ENCODE results near the gene PIGU.
A peak's percentile ranks its signal among the peaks of the same experiment; 100 is the strongest.

PIGU gene

GRCh38 chr20:34654207-34654744, 22.6 kb downstream of the PIGU start:
- no peak for DNase-seq

DNA sequence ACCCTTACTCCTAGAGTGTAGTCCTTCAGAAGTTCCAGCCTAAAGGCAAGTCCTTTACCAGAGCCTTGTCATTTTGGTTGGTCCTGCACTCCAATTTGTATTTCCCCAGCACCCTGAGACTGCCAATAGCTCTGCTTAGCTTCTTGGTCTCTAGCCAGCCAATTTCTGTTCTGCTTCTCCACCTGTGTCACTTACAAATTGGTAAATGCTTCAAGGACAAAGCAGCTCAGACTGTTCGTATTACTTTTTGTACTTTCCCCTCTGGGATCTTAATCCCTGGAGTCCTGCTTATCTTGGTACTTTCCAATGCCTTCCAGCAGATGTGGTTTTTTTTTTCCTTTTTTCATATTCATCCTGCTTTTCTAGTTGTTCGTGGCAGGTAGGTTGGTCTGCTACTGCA, 25.7 kb downstream of the PIGU start:
- no peak for DNase-seq

DNA sequence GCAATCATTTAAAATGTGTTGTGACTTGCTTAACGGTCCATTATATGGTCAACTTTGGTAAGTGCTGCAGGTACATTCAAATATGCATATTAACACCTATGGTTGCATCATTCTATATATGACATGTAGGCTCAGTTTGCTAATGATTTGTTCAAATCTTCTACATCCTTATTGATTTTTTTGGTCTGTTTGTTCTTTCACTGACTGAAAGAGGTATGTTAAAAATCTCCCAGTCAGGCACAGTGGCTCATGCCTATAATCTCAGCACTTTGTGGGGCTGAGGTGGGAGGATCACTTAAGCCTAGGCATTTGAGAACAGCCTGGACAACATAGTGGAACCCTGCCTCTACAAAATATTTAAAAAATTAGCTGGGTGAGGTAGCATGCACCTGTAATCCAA, 29.2 kb downstream of the PIGU start:
- DNase-seq: no peak

GRCh38 chr20:34644951-34645350, 31.9 kb downstream of the PIGU start:
- DNase-seq: no peak

DNA sequence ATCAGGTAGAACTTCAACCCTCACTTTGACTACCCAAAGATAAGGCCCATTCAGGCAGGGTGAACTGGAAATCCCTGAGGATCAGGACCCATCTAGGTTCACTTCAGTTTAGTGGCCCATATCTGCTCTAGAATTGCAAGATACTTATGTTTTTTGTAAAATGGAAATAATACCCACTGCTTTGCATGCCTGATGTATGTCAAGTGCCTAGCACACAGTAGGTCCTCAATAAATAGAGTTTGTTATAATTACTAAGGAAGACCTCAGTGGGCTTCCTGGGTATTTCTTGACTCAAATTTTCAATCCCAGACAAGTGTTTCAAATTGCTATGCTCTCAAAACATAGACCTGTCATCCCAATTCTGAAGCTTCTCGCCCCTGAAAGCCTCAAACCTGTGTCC, 32.5 kb downstream of the PIGU start:
- DNase-seq: no peak

GRCh38 chr20:34643928-34644327, 33.0 kb downstream of the PIGU start:
- peak; percentile 86 for DNase-seq

DNA sequence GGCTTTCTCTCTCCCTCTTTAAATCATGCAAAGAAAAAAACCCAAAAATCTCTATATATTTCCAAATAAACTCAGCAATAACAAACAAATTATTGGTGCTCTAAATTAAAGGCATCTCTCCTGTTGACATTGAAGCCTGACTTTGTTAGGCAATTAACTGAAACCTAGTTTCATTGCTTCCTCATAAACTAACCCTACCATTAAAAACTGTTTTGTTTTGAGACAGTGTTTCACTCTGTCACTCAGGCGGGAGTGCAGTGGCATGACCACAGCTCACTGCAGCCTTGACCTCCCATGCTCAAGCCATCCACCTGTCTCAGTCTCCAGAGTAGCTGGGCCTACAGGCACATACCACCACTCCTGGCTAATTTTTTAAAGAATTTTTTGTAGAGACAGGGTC, 34.9 kb downstream of the PIGU start:
- peak; percentile 21 for DNase-seq

GRCh38 chr20:34639755-34640222, 37.1 kb downstream of the PIGU start:
- DNase-seq: no peak

- DNase-seq: no peak
These were observed 38.4 kb downstream of the PIGU start for GRCh38 chr20:34638532-34638931.

DNA sequence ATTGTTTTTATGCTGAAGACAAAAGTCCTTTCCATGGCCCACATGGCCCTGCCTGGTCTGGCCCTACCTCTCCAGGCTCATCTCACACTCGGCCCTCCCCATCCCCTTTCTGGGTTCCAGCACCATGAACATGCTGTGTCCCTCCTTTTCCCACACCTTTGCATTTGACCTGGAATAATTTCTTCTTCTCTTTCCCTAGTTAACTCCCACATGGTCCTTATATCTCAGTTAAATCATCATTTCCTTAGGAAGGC, 38.9 kb downstream of the PIGU start:
- DNase-seq: no peak

DNA sequence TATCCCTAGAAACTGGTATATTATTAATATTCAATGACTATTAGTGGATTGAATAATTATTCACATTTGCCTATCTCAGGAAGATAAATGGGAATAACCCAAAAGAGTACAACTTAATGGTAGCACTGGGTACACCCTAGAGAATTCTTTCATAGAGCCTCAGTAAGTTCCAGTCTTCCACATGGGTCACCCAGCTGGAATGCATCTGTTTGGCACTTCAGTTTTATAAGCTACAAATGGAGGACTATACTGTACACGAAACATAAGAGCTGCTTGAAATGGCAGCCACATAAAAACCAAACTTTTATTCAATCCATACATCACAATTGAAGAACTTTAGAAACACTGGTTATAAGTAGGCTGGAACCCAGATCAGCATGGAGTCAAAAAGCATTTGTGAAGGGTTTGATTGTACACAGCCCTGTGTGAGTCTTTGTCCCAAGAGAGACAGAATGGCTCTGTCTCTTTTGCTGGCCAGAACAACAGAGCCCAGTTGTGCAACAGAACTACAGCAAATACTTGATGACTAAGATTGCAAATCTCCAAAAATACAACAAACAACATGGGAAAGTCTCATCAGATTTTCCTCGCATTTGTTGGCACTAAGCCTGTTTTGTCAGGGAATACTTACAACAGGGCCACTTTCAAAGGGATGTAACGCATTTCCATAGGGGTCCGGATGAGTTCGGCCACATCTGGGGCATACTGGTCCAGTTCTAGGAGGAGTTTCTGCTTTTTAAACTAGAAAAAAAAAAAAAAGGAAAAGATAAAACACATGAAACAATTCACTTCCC, 39.5 kb downstream of the PIGU start:
- no peak for DNase-seq

- peak; percentile 22 for DNase-seq
These were observed 40.2 kb downstream of the PIGU start for GRCh38 chr20:34636648-34637047.

DNA sequence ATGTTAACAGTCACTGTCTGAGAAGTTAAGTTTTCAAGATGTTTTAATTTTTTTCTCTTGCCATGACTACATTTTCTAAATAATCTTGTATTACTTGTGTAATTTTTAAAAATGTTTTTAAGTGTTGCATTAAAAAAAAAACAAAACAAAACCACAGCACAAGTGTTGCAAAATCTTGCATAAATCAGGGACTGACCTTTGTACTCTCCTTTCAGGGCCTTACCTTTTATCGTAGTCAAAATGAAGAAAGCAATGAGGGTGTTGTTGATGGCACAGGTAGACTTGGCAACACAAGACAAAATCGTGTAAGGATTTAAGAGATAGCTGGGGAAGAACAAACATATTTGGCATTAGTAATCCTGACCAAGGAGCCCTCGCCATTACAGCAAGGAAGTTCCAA, 42.5 kb downstream of the PIGU start:
- no peak for DNase-seq

GRCh38 chr20:34632870-34633452, 43.9 kb downstream of the PIGU start:
- DNase-seq: no peak

DNA sequence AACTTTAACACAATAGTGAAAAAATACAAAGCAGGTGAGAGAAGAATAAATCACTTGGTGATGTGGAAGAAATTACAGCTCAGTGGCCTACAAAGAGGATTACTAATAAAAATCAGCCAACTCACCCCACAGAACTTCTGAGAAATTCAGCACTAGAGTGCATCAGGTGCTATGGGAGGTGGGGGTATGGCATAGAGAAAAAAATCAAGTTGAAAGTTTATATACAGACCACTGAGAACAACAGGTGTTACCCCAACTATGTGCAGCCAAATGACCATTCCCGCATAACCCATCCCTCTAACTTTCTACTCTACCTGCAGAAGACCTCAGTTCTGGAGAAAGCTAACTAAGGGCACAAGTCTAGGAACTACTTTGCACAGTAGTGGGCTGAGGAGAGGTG, 47.0 kb downstream of the PIGU start:
- DNase-seq: no peak

GRCh38 chr20:34629342-34629741, 47.5 kb downstream of the PIGU start:
- DNase-seq: no peak

GRCh38 chr20:34628026-34628425, 48.9 kb downstream of the PIGU start:
- no peak for DNase-seq

- no peak for DNase-seq
These were observed 49.4 kb downstream of the PIGU start for GRCh38 chr20:34627458-34627857.

DNA sequence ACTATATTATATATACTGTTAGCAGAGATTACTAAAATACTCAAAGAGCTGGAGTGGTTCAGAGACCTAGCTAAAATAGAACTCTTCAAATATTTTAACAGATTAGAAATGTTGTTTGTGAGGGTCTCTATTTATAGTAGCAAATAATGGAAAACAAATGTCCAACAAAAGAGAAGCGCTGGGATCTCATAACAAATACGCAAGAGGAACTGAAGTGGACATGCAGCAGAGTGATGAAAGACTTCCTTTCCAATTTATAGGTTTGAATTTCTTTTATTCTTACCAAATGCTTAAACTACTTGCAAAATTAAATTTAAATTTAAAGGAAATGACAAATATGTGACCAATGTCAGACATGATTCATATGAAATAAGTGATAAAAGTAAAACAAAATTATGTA, 49.9 kb downstream of the PIGU start:
- no peak for DNase-seq

GRCh38 chr20:34624629-34625028, 52.3 kb downstream of the PIGU start:
- DNase-seq: no peak

GRCh38 chr20:34622821-34623451, 54.0 kb downstream of the PIGU start:
- DNase-seq: peak; percentile 43

- DNase-seq: no peak
These were observed 55.2 kb downstream of the PIGU start for GRCh38 chr20:34621383-34622367.

DNA sequence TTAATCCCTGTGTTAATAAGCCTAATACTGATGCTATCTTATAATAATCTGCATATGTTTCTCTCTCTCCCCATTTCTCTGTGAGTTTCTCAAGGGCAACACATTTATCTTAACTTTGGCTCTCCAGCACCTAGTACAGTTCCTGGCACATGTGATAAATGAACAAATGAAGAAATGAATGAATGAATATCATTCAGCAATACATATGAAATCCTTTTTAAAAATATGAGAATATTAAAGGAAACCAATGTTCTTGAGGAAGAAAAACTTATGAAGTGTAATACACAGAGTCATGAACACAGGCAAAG, 55.9 kb downstream of the PIGU start:
- DNase-seq: no peak
